PC-9 (cell line): ENCODE data around the gene N4BP2L2. TPM values are rescaled to one million over a fixed set of nuclear protein-coding genes. Genes with fewer than 3 reads are reported as not detected.

ENCODE experiments used
- BruUV-seq: library from RNA; stranded (reverse); fragments of 400-500 nt; replicated peaks from 2 replicates; lab custom pipeline; 2021; lab: Mats Ljungman, UMichigan
- CTCF ChIA-PET: fragments of 300-600 bp; sonication (Branson Sonifier 250); formaldehyde crosslinking; loops from one replicate; lab custom pipeline; 2022; ENCODE audit warnings: antibody characterized with exemption; lab: Charles Lee
- POLR2A ChIA-PET: fragments of 300-600 bp; sonication (Branson Sonifier 250); formaldehyde crosslinking; loops from one replicate; lab custom pipeline; 2022; ENCODE audit warnings: antibody characterized with exemption; ENCODE audit not compliant: unreplicated experiment; lab: Charles Lee
- DNase-seq, 2 experiments: peaks; one replicate each; pipeline versions ENCODE4 v3.0.0 to v3.0.0-alpha.2; 2015 to 2022; ENCODE audit warnings: mixed read lengths in 1 of 2
- H2AFZ ChIP-seq: fragments of 200-600 bp; sonication (generic); 2 replicates; pipeline ENCODE4 v1.8.1; 2017; ENCODE audit warnings: antibody characterized with exemption
- H3F3A ChIP-seq: fragments of 200-600 bp; sonication (generic); 2 replicates; pipeline ENCODE4 v1.8.1; 2017; ENCODE audit warnings: antibody characterized with exemption, mild to moderate bottlenecking, low read depth; ENCODE audit not compliant: insufficient read depth
- H3K27ac ChIP-seq: fragments of 200-600 bp; sonication (generic); 2 replicates; pipeline ENCODE4 v1.6.1; 2016; ENCODE audit warnings: mixed run types
- H3K27me3 ChIP-seq: fragments of 200-600 bp; sonication (generic); 2 replicates; pipeline ENCODE4 v1.6.1; 2016; ENCODE audit warnings: low read depth, mixed run types; ENCODE audit not compliant: insufficient read depth
- H3K36me3 ChIP-seq: fragments of 200-600 bp; sonication (generic); 2 replicates; pipeline ENCODE4 v1.6.1; 2016; ENCODE audit warnings: low read depth, mixed run types
- H3K4me1 ChIP-seq: fragments of 200-600 bp; sonication (generic); replicated peaks from 2 replicates; pipeline ENCODE4 v1.6.1; 2016; ENCODE audit warnings: mixed run types; ENCODE audit not compliant: insufficient read depth
- H3K4me2 ChIP-seq: fragments of 200-600 bp; sonication (generic); 2 replicates; pipeline ENCODE4 v1.6.1; 2017; ENCODE audit warnings: mixed run types
- H3K4me3 ChIP-seq: fragments of 200-600 bp; sonication (generic); 2 replicates; pipeline ENCODE4 v1.6.1; 2016; ENCODE audit warnings: mixed run types
- H3K79me2 ChIP-seq: fragments of 200-600 bp; sonication (generic); 2 replicates; pipeline ENCODE4 v1.6.1; 2017; ENCODE audit warnings: low read depth, mixed run types
- H3K9me2 ChIP-seq: fragments of 200-600 bp; sonication (generic); 2 replicates; pipeline ENCODE4 v1.8.1; 2017; ENCODE audit warnings: mild to moderate bottlenecking; ENCODE audit not compliant: insufficient read depth
- H3K9me3 ChIP-seq: fragments of 200-600 bp; sonication (generic); 2 replicates; pipeline ENCODE4 v1.8.1; 2016; ENCODE audit warnings: low read depth; ENCODE audit not compliant: insufficient read depth
- H4K20me1 ChIP-seq: fragments of 200-600 bp; sonication (generic); 2 replicates; pipeline ENCODE4 v1.8.1; 2017; ENCODE audit not compliant: insufficient read depth
- EZH2 ChIP-seq: fragments of 200-600 bp; sonication (generic); IDR thresholded peaks from 2 replicates; pipeline ENCODE4 v1.8.0; 2017; ENCODE audit warnings: antibody characterized with exemption, low read depth
- intact Hi-C: fragments of 100-400 bp; cut with micrococcal nuclease; formaldehyde crosslinking; loops from one replicate; pipeline ENCODE4 v1.10.0; 2022; ENCODE audit not compliant: unreplicated experiment
- total RNA-seq: library from RNA; stranded (reverse); gene quantifications from 2 replicates; pipeline ENCODE4 v1.2.3, GENCODE V29; 2021
- TF ChIP-seq, protein P1 (sequence below): fragments of 200-600 bp; sonication (generic); conservative IDR thresholded peaks from 2 replicates; pipeline ENCODE4 v1.6.1; 2017; ENCODE audit warnings: mixed run types, antibody characterized with exemption, mild to moderate bottlenecking, moderate library complexity

N4BP2L2 gene
- total RNA-seq, 1 experiment from 2014 or later: 81.3 TPM

DNA sequence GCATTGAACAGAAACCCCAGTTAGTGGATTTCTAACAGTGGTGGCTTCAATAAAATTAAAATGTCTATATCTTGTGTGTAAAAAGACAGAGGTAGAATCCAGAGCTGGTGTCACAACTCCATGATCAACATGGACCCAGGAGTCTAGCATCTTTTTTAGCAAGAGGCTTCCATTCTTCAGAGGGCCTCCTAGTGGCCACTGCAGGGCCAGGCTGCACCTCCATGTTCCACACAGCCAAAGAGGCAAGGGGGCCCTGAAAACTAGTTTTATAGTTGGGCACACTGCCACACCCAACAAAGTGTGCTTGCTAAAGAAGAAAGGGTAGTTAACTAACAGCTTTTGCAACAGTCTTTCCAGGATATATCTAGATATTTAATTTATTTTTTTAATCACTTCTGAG is 123.6 kb downstream of the N4BP2L2 start:
- Histone ChIP-seq H3K4me2 (no peak overlapping the region), H3F3A (no peaks in the 10 kb centered on the region), H3K9me3 (peaks cover 4% of the 10 kb centered on the region; the same call in 1 of the 2 replicates), H3K9me2 (no peaks in the 10 kb centered on the region), H3K27ac (no peak overlapping the region), H3K36me3 (no peaks in the 10 kb centered on the region), H3K4me3 (no peak overlapping the region), H4K20me1 (no peaks in the 10 kb centered on the region), H3K4me1 (no peaks in the 10 kb centered on the region), H2AFZ (no peak overlapping the region), H3K79me2 (no peaks in the 10 kb centered on the region), H3K27me3 (no peaks in the 10 kb centered on the region)
- DNase-seq: no peak
- intact Hi-C loops: no loop called here
- CTCF ChIA-PET: interaction anchor here (0.5 kb wide), 1 partner anchor 16 kb away, joined by 3 read pairs; no protein-coding TSS in a partner anchor
- no TSS peak for BruUV-seq
- POLR2A ChIA-PET: no interaction called here
- no peak for TF ChIP-seq EZH2
- TF ChIP-seq, protein P1, sequence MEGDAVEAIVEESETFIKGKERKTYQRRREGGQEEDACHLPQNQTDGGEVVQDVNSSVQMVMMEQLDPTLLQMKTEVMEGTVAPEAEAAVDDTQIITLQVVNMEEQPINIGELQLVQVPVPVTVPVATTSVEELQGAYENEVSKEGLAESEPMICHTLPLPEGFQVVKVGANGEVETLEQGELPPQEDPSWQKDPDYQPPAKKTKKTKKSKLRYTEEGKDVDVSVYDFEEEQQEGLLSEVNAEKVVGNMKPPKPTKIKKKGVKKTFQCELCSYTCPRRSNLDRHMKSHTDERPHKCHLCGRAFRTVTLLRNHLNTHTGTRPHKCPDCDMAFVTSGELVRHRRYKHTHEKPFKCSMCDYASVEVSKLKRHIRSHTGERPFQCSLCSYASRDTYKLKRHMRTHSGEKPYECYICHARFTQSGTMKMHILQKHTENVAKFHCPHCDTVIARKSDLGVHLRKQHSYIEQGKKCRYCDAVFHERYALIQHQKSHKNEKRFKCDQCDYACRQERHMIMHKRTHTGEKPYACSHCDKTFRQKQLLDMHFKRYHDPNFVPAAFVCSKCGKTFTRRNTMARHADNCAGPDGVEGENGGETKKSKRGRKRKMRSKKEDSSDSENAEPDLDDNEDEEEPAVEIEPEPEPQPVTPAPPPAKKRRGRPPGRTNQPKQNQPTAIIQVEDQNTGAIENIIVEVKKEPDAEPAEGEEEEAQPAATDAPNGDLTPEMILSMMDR: peak; percentile 52; the same call in 1 of the 2 replicates

DNA sequence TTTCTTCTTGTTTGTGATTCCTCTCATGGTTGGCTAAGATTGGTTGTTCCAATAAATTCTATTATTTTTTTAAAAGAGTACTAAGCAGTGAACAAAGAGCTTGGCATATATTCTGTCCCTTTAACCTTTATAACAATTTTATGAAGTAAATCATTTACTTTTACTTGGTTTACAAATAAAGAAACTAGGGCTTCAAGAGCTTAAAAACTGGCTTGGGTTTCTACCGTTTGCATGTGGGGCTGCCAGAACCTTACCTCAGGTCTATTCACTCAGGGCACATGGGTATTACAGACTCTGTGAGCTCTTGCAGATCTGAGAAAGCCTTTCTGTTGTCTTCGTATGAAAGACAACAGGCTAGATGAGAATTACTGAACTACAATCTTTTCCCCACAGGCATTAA is 124.0 kb downstream of the N4BP2L2 start:
- ChIA-PET POLR2A (no interaction called here), CTCF (interaction anchor here (0.5 kb wide), 1 partner anchor 15 kb away, joined by 3 read pairs; no protein-coding TSS in a partner anchor)
- TF ChIP-seq EZH2: no peak
- TF ChIP-seq, protein P1: no peak
- H3K4me3 ChIP-seq: no peak overlapping the region
- no peaks in the 10 kb centered on the region for H3K4me1 ChIP-seq
- H3F3A ChIP-seq: no peaks in the 10 kb centered on the region
- H4K20me1 ChIP-seq: no peaks in the 10 kb centered on the region
- no peak overlapping the region for H3K4me2 ChIP-seq
- H3K27me3 ChIP-seq: no peaks in the 10 kb centered on the region
- intact Hi-C loops: no loop called here
- DNase-seq: no peak
- H3K79me2 ChIP-seq: no peaks in the 10 kb centered on the region
- H2AFZ ChIP-seq: no peak overlapping the region
- H3K36me3 ChIP-seq: no peaks in the 10 kb centered on the region
- peaks cover 1% of the 10 kb centered on the region; the same call in 1 of the 2 replicates for H3K9me3 ChIP-seq
- H3K9me2 ChIP-seq: no peaks in the 10 kb centered on the region
- H3K27ac ChIP-seq: no peak overlapping the region
- no TSS peak for BruUV-seq

DNA sequence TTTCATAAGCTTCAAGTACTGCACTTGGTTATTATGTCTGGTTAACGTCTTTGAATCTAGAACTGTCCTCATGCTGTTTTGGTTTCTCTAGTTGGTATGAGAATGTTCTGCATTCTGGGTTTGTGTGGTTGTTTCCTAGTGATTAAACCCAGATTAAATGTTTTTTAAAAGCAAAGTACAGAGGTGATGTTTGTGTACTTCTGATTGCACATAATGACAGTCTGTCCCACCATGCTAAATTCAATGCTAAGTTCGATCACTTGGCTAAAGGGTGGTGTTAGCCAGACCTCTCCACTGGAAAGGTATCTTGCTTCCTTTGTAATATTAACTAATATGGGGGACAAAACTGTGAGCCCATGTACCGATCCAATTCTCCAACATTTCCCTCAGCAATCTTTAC is 125.3 kb downstream of the N4BP2L2 start:
- no TSS peak for BruUV-seq
- no peak for DNase-seq
- ChIA-PET POLR2A (no interaction called here), CTCF (no interaction called here)
- no peak overlapping the region for H3K4me3 ChIP-seq
- no peak overlapping the region for H3K27ac ChIP-seq
- TF ChIP-seq EZH2: no peak
- TF ChIP-seq, protein P1: no peak
- no peaks in the 10 kb centered on the region for H3K27me3 ChIP-seq
- H3K9me3 ChIP-seq: no peaks in the 10 kb centered on the region
- intact Hi-C loops: no loop called here
- H3F3A ChIP-seq: no peaks in the 10 kb centered on the region
- H2AFZ ChIP-seq: no peak overlapping the region
- H3K79me2 ChIP-seq: no peaks in the 10 kb centered on the region
- no peaks in the 10 kb centered on the region for H4K20me1 ChIP-seq
- no peaks in the 10 kb centered on the region for H3K9me2 ChIP-seq
- no peaks in the 10 kb centered on the region for H3K36me3 ChIP-seq
- no peaks in the 10 kb centered on the region for H3K4me1 ChIP-seq
- H3K4me2 ChIP-seq: no peak overlapping the region
